PC-3 (cell line): ENCODE measurements around the gene RNF175.

ENCODE experiments used
- EZH2 ChIP-seq: fragments of 300-600 bp; sonication (generic); IDR thresholded peaks from one replicate; pipeline ENCODE4 v1.6.1; 2017; ENCODE audit warnings: antibody characterized with exemption, mild to moderate bottlenecking, low read length; ENCODE audit not compliant: unreplicated experiment
- TF ChIP-seq, protein P1 (sequence below): fragments of 300-600 bp; sonication (generic); conservative IDR thresholded peaks from 2 replicates; pipeline ENCODE4 v1.5.1; 2017; ENCODE audit warnings: antibody characterized with exemption, low read depth, mild to moderate bottlenecking, low read length

DNA sequence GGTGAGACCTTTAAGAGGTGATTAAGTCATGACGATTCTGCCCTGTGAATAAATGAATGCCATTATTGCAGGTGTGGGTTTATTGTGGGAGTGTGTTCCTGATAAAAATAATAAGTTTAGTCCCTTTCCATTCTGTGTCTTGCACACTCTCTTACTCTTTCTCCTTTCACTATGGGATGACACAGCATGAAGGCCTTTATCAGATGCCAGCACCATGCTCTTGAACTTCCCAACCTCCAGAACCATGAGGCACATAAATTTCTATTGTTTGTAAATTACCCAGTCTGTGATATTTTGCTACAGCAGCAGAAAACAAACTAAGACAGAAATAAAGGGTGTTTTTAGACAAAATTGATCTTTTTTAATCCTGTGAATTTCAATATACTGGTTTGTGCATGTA is 18.6 kb upstream of the RNF175 start:
- no peak for TF ChIP-seq EZH2
- TF ChIP-seq, protein P1, sequence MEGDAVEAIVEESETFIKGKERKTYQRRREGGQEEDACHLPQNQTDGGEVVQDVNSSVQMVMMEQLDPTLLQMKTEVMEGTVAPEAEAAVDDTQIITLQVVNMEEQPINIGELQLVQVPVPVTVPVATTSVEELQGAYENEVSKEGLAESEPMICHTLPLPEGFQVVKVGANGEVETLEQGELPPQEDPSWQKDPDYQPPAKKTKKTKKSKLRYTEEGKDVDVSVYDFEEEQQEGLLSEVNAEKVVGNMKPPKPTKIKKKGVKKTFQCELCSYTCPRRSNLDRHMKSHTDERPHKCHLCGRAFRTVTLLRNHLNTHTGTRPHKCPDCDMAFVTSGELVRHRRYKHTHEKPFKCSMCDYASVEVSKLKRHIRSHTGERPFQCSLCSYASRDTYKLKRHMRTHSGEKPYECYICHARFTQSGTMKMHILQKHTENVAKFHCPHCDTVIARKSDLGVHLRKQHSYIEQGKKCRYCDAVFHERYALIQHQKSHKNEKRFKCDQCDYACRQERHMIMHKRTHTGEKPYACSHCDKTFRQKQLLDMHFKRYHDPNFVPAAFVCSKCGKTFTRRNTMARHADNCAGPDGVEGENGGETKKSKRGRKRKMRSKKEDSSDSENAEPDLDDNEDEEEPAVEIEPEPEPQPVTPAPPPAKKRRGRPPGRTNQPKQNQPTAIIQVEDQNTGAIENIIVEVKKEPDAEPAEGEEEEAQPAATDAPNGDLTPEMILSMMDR, result no peak
